ENCODE measurements around the gene C1orf21.

The C1orf21 gene

GRCh38 chr1:184433956-184434502 is 47.2 kb downstream of the C1orf21 start:
- no peaks in the 10 kb centered on the region for H3K36me3 ChIP-seq
- no peak for DNase-seq
- no peaks in the 10 kb centered on the region for H3K27me3 ChIP-seq
- H3K9me3 ChIP-seq: 0 out of 2 replicates have a peak, but pooled peaks cover 5% of the 10 kb centered on the region
- no peak for TF ChIP-seq CTCF (IDR thresholded peaks at IDR 0.05; ENCODE audit: low read depth, low read length)
- H3K4me3 ChIP-seq (ENCODE audit: low read depth, low read length): no peak overlapping the region
- no peaks in the 10 kb centered on the region for H3K4me1 ChIP-seq

GRCh38 chr1:184437291-184437690 is 50.5 kb downstream of the C1orf21 start:
- H3K36me3 ChIP-seq: no peaks in the 10 kb centered on the region
- no peak for TF ChIP-seq CTCF (IDR thresholded peaks at IDR 0.05; ENCODE audit: low read depth, low read length)
- H3K4me1 ChIP-seq: no peaks in the 10 kb centered on the region; the same call in 1 of the 2 replicates
- DNase-seq: no peak
- no peak overlapping the region for H3K4me3 ChIP-seq (ENCODE audit: low read depth, low read length)
- H3K9me3 ChIP-seq: 0 out of 2 replicates have a peak, but pooled peaks cover under 1% of the 10 kb centered on the region
- H3K27me3 ChIP-seq: no peaks in the 10 kb centered on the region

GRCh38 chr1:184438363-184438762 is 51.5 kb downstream of the C1orf21 start:
- H3K27me3 ChIP-seq: no peaks in the 10 kb centered on the region
- no peaks in the 10 kb centered on the region for H3K36me3 ChIP-seq
- H3K4me3 ChIP-seq (ENCODE audit: low read depth, low read length): no peak overlapping the region
- no peak for TF ChIP-seq CTCF (IDR thresholded peaks at IDR 0.05; ENCODE audit: low read depth, low read length)
- H3K4me1 ChIP-seq: no peaks in the 10 kb centered on the region; the same call in none of the 2 replicates
- H3K9me3 ChIP-seq: no peaks in the 10 kb centered on the region
- no peak for DNase-seq

GRCh38 chr1:184442260-184442659 is 55.4 kb downstream of the C1orf21 start:
- Histone ChIP-seq H3K36me3 (no peaks in the 10 kb centered on the region), H3K9me3 (no peaks in the 10 kb centered on the region), H3K4me1 (peaks cover 5% of the 10 kb centered on the region), H3K4me3 (ENCODE audit: low read depth, low read length) (no peak overlapping the region), H3K27me3 (no peaks in the 10 kb centered on the region)
- no peak for DNase-seq
- TF ChIP-seq CTCF (IDR thresholded peaks at IDR 0.05; ENCODE audit: low read depth, low read length): no peak

GRCh38 chr1:184443201-184443600 is 56.4 kb downstream of the C1orf21 start:
- Histone ChIP-seq H3K27me3 (no peaks in the 10 kb centered on the region), H3K36me3 (no peaks in the 10 kb centered on the region), H3K4me1 (peaks cover 5% of the 10 kb centered on the region), H3K9me3 (no peaks in the 10 kb centered on the region), H3K4me3 (ENCODE audit: low read depth, low read length) (no peak overlapping the region)
- no peak for TF ChIP-seq CTCF (IDR thresholded peaks at IDR 0.05; ENCODE audit: low read depth, low read length)
- DNase-seq: no peak

GRCh38 chr1:184443624-184444023 is 56.8 kb downstream of the C1orf21 start:
- Histone ChIP-seq H3K4me3 (ENCODE audit: low read depth, low read length) (no peak overlapping the region), H3K36me3 (no peaks in the 10 kb centered on the region), H3K9me3 (no peaks in the 10 kb centered on the region), H3K27me3 (no peaks in the 10 kb centered on the region), H3K4me1 (peaks cover 5% of the 10 kb centered on the region)
- DNase-seq: no peak
- no peak for TF ChIP-seq CTCF (IDR thresholded peaks at IDR 0.05; ENCODE audit: low read depth, low read length)
